Right lobe of liver (tissue), 4 donors: Measurements from ENCODE around the gene NKAIN2.

Experiments
- POLR2A ChIP-seq: fragments of 450-650 bp; IDR thresholded peaks from one replicate; pipeline ENCODE4 v1.6.1; 2017; ENCODE audit warnings: antibody characterized with exemption, mild to moderate bottlenecking
- TF ChIP-seq, protein P1 (sequence below), 4 donors: fragments of 200-600 bp in 3 of 4; fragments of 450-650 bp in 1 of 4; IDR thresholded peaks; one replicate each; pipeline versions ENCODE4 v1.5.1 to v1.8.0; 2016 to 2022; ENCODE audit warnings: antibody characterized with exemption in 4 of 4, mild to moderate bottlenecking in 2 of 4
- donor health status: DM: no; HTN: no; CAD: no.
- donor health status: DM: no; HTN: no; CAD: no.
- donor health status: DM: no; HTN: yes; CAD: no.

DNA sequence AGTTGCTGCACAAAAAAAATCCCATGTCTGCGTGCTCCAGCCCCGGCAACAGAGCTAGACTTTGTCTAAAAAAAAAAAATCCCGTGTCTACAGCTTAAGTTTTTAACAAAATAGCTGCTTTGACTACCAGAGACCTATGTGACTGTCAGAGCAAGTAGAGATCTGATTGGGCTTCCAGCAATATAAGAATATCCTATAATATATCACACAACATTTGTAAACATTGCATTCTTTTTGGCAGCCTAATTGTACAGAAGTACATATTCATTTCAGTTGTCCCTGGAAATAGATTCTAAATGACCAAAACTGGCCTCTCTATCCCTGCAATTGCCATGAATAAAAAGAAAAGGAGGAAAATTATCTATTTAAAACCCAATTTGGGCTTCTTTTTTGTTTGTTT, 1019.1 kb downstream of the NKAIN2 start:
- TF ChIP-seq, protein P1, sequence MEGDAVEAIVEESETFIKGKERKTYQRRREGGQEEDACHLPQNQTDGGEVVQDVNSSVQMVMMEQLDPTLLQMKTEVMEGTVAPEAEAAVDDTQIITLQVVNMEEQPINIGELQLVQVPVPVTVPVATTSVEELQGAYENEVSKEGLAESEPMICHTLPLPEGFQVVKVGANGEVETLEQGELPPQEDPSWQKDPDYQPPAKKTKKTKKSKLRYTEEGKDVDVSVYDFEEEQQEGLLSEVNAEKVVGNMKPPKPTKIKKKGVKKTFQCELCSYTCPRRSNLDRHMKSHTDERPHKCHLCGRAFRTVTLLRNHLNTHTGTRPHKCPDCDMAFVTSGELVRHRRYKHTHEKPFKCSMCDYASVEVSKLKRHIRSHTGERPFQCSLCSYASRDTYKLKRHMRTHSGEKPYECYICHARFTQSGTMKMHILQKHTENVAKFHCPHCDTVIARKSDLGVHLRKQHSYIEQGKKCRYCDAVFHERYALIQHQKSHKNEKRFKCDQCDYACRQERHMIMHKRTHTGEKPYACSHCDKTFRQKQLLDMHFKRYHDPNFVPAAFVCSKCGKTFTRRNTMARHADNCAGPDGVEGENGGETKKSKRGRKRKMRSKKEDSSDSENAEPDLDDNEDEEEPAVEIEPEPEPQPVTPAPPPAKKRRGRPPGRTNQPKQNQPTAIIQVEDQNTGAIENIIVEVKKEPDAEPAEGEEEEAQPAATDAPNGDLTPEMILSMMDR (IDR thresholded peaks at IDR 0.05) = no peak
- no peak for TF ChIP-seq POLR2A
